IMR-90 (cell line): Measurements from ENCODE around the gene XCL1. TPM values are rescaled to one million over a fixed set of nuclear protein-coding genes. Genes with fewer than 3 reads are reported as not detected.
A peak's percentile ranks its signal among the peaks of the same experiment; 100 is the strongest.
"Not testable (repeated sequence)": the region's sequence is repeated elsewhere in the genome, so short reads cannot be mapped to it uniquely, and the experiment has no call there.

Source experiments
- ATAC-seq: fragments of 200-7000 bp; cut with Tn5 transposase; 2 replicates; pipeline ENCODE4 v1.9.1; 2020; ENCODE audit warnings: low read depth, mild to moderate bottlenecking, moderate library complexity
- BruUV-seq: library from RNA; stranded (reverse); fragments of 400-500 nt; replicated peaks from 2 replicates; lab custom pipeline; 2021; lab: Mats Ljungman, UMichigan
- CTCF ChIA-PET: fragments of 300-600 bp; formaldehyde crosslinking; extraction: SDS; loops from one replicate; lab custom pipeline; 2021; ENCODE audit warnings: antibody characterized with exemption; lab: Yijun Ruan, JAX
- POLR2A ChIA-PET: fragments of 300-600 bp; sonication (Branson Sonifier 250); formaldehyde crosslinking; loops from one replicate; lab custom pipeline; 2022; ENCODE audit warnings: antibody characterized with exemption; ENCODE audit not compliant: unreplicated experiment; lab: Charles Lee
- DNase-seq: peaks from one replicate; pipeline ENCODE4 v3.0.0; 2013
- H2AFZ ChIP-seq: replicated peaks from 2 replicates; pipeline ENCODE3; 2013; ENCODE audit warnings: low read length, mild to moderate bottlenecking; ENCODE audit not compliant: poor library complexity
- H2AK5ac ChIP-seq: 2 replicates; pipeline ENCODE4 v1.6.1; 2013; ENCODE audit warnings: low read depth, low read length, inconsistent platforms
- H2AK9ac ChIP-seq: replicated peaks from 2 replicates; pipeline ENCODE3; 2013; ENCODE audit warnings: mild to moderate bottlenecking, low read depth, low read length, moderate library complexity; ENCODE audit not compliant: poor library complexity
- H2BK120ac ChIP-seq: 2 replicates; pipeline ENCODE4 v1.6.1; 2013; ENCODE audit warnings: low read depth, low read length, inconsistent platforms
- H2BK15ac ChIP-seq: 3 replicates; pipeline ENCODE4 v1.6.1; 2013; ENCODE audit warnings: low read depth, low read length, inconsistent platforms
- H2BK20ac ChIP-seq: 2 replicates; pipeline ENCODE4 v1.6.1; 2013; ENCODE audit warnings: low read depth, mild to moderate bottlenecking, inconsistent platforms, low read length, moderate library complexity
- H2BK5ac ChIP-seq: 2 replicates; pipeline ENCODE4 v1.6.1; 2013; ENCODE audit warnings: mild to moderate bottlenecking, low read depth, low read length, inconsistent platforms; ENCODE audit not compliant: poor library complexity, severe bottlenecking
- H3K14ac ChIP-seq: replicated peaks from 2 replicates; pipeline ENCODE4 v1.6.1; 2013; ENCODE audit warnings: low read depth, low read length, inconsistent platforms
- H3K18ac ChIP-seq: 2 replicates; pipeline ENCODE4 v1.6.1; 2013; ENCODE audit warnings: low read depth, low read length, control low read depth
- H3K23ac ChIP-seq: 2 replicates; pipeline ENCODE4 v1.6.1; 2013; ENCODE audit warnings: low read depth, low read length, inconsistent platforms
- H3K27ac ChIP-seq: 2 replicates; pipeline ENCODE4 v1.5.1; 2013; ENCODE audit warnings: mild to moderate bottlenecking, control low read depth, low read length; ENCODE audit not compliant: insufficient read depth
- H3K27me3 ChIP-seq: 2 replicates; pipeline ENCODE4 v1.6.1; 2013; ENCODE audit warnings: low read length; ENCODE audit not compliant: control insufficient read depth, insufficient read depth
- H3K36me3 ChIP-seq: 2 replicates; pipeline ENCODE4 v1.6.1; 2013; ENCODE audit warnings: low read length, mixed read lengths; ENCODE audit not compliant: control insufficient read depth, insufficient read depth
- H3K4ac ChIP-seq: 2 replicates; pipeline ENCODE4 v1.6.1; 2013; ENCODE audit warnings: low read depth, low read length, inconsistent platforms
- H3K4me1 ChIP-seq: 2 replicates; pipeline ENCODE4 v1.6.1; 2013; ENCODE audit warnings: low read length, mixed read lengths; ENCODE audit not compliant: control insufficient read depth, insufficient read depth
- H3K4me2 ChIP-seq: 2 replicates; pipeline ENCODE4 v1.6.1; 2013; ENCODE audit warnings: low read depth, mild to moderate bottlenecking, control low read depth, low read length, moderate library complexity
- H3K4me3 ChIP-seq: 2 replicates; pipeline ENCODE4 v1.5.1; 2013; ENCODE audit warnings: low read depth, mild to moderate bottlenecking, control low read depth, low read length, moderate library complexity; ENCODE audit not compliant: insufficient read depth
- H3K56ac ChIP-seq: 2 replicates; pipeline ENCODE4 v1.6.1; 2013; ENCODE audit warnings: low read length, inconsistent platforms; ENCODE audit not compliant: insufficient read depth; ENCODE audit errors: extremely low read depth
- H3K79me1 ChIP-seq, 2 experiments: 2 replicates each; pipeline ENCODE4 v1.6.1; 2013; ENCODE audit warnings: low read length in 2 of 2, inconsistent platforms in 1 of 2, low read depth in 1 of 2
- H3K9ac ChIP-seq: 2 replicates; pipeline ENCODE4 v1.6.1; 2013; ENCODE audit warnings: low read depth, low read length, control low read depth
- H3K9me1 ChIP-seq: 2 replicates; pipeline ENCODE4 v1.6.1; 2013; ENCODE audit warnings: low read length, inconsistent platforms; ENCODE audit not compliant: insufficient read depth
- H3K9me3 ChIP-seq: 2 replicates; pipeline ENCODE4 v1.6.1; 2013; ENCODE audit warnings: low read length; ENCODE audit not compliant: control insufficient read depth, insufficient read depth
- H4K20me1 ChIP-seq: 2 replicates; pipeline ENCODE4 v1.6.1; 2013; ENCODE audit warnings: low read length, inconsistent platforms; ENCODE audit not compliant: insufficient read depth
- H4K5ac ChIP-seq: 2 replicates; pipeline ENCODE4 v1.6.1; 2013; ENCODE audit warnings: mild to moderate bottlenecking, low read depth, low read length, control low read depth
- H4K8ac ChIP-seq, 2 experiments: 2 replicates each; pipeline ENCODE4 v1.6.1; 2013; ENCODE audit warnings: low read depth in 2 of 2, low read length in 2 of 2, control low read depth in 1 of 2, inconsistent platforms in 1 of 2
- H4K91ac ChIP-seq: 2 replicates; pipeline ENCODE4 v1.6.1; 2013; ENCODE audit warnings: low read depth, low read length, inconsistent platforms; ENCODE audit not compliant: insufficient read depth
- CEBPB ChIP-seq: IDR thresholded peaks from 2 replicates; pipeline ENCODE4 v1.6.1; 2012; ENCODE audit warnings: low read depth, low read length, improper control_type of control experiment
- CTCF ChIP-seq: conservative IDR thresholded peaks from 2 replicates; pipeline ENCODE4 v1.5.1; 2012; ENCODE audit warnings: mild to moderate bottlenecking, low read depth, low read length, improper control_type of control experiment
- RAD21 ChIP-seq: IDR thresholded peaks from 2 replicates; pipeline ENCODE4 v1.6.1; 2012; ENCODE audit warnings: low read length, improper control_type of control experiment
- SMC3 ChIP-seq: fragments of 150-350 bp; IDR thresholded peaks from 2 replicates; pipeline ENCODE4 v1.6.1; 2016; ENCODE audit warnings: low read depth, mild to moderate bottlenecking, antibody characterized with exemption, low read length, moderate library complexity
- WGBS, 2 experiments: methylation state at CpG; one replicate each; pipeline versions ENCODE4 v1.1.5 to v1.1.7; 2013; ENCODE audit warnings: missing lambda C conversion rate in 2 of 2; ENCODE audit not compliant: insufficient read length in 1 of 2; ENCODE audit errors: extremely low coverage in 2 of 2; 5-methylcytosine and 5-hydroxymethylcytosine counted together
- dilution Hi-C: fragments of 300-500 bp; cut with HindIII; formaldehyde crosslinking; loops from one replicate; pipeline ENCODE4 v1.14.3; 2018; ENCODE audit warnings: low sequenced_read_pairs; ENCODE audit not compliant: unreplicated experiment
- in situ Hi-C: fragments of 300-500 bp; cut with MboI; formaldehyde crosslinking; loops from 3 replicates; pipeline ENCODE4 v1.14.3; 2019; ENCODE audit warnings: low sequenced_read_pairs, inconsistent platforms, mixed read lengths
- intact Hi-C: fragments of 100-400 bp; cut with micrococcal nuclease; formaldehyde crosslinking; loops from 2 replicates; pipeline ENCODE4 v1.10.0; 2022
- polyA plus RNA-seq, 3 experiments: library from polyadenylated mRNA; depleted of rRNA; stranded (reverse); fragments of >200 nt; gene quantifications; 2 replicates each; pipeline ENCODE4 v1.2.3, GENCODE V29; 2012; ENCODE audit warnings: low replicate concordance in 1 of 3
- total RNA-seq: library from RNA; depleted of rRNA; stranded (reverse); fragments of >200 nt; gene quantifications from 2 replicates; pipeline ENCODE4 v1.2.3, GENCODE V29; 2012

XCL1 gene
- total and polyA plus RNA-seq, 2 of the 4 experiments (the other 2 are of a cell fraction), result not detected

DNA sequence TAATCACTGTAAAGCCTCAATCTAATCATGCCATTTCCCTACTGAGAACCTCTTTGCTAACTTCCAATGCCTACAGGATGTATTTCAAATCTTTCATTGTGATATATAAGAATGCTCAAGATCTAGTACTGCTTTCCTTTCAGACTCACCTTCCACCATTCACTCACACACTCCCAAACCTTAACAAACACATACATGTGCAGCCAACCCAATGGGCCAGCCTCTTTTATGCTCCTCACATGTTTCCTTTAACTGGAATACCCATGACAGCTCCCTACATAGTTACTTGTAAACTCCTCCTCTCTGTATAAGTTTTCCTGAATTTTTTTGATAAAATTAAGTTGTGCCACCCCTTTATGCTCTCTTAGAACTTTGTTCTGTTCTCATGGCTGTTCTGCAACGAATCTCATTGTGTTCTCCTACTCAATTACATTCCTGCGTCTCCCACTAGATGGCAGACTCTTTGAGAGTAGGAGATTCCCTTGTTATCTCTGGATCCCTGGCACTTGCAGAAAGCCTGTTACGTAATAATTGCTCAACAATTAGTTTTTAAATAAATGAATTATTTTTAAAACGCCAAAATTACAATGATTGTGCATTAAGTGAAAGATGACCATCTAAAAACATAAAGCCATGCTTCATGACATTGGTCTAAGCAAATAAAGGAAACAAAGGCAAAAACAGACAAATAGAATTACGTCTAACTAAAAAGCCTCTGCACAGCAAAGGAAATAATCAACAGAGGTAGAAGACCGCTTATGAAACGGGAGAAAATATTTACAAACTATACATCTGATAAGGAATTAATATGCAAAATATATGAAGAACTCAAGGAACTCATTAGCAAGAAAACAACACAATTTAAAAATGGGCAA, 30.5 kb upstream of the XCL1 start:
- H4K8ac ChIP-seq, H2BK5ac ChIP-seq, H3K14ac ChIP-seq, H3K9me1 ChIP-seq, H3K27me3 ChIP-seq, H3K23ac ChIP-seq, H4K91ac ChIP-seq, H2AK9ac ChIP-seq, H3K9ac ChIP-seq, H2AK5ac ChIP-seq, H3K79me1 ChIP-seq, H3K4ac ChIP-seq, dilution Hi-C loops, H2BK20ac ChIP-seq, H3K4me2 ChIP-seq, H4K5ac ChIP-seq, H4K20me1 ChIP-seq, H2BK15ac ChIP-seq, H3K56ac ChIP-seq, H3K36me3 ChIP-seq, H3K9me3 ChIP-seq, POLR2A ChIA-PET, H3K27ac ChIP-seq, CTCF ChIA-PET, H2AFZ ChIP-seq, H3K4me3 ChIP-seq, H3K4me1 ChIP-seq, BruUV-seq, H3K18ac ChIP-seq, in situ Hi-C loops, H2BK120ac ChIP-seq: not testable (repeated sequence)
- DNase-seq (peak; percentile 56), ATAC-seq (peak; percentile 85)
- TF ChIP-seq SMC3 (peak; percentile 57), CEBPB (peak; percentile 92), CTCF (peak; percentile 57), RAD21 (peak; percentile 45)
- intact Hi-C loops, result loop anchor here (1.0 kb wide), 2 partner anchors 27 to 107 kb away; no protein-coding TSS in a partner anchor
- no CpG with 5 or more reads among the region's 7 CpGs for WGBS, 2 experiments

GRCh38 chr1:168546553-168546895, 29.9 kb upstream of the XCL1 start:
- in situ Hi-C loops, H4K20me1 ChIP-seq, H2BK15ac ChIP-seq, CTCF ChIA-PET, H3K79me1 ChIP-seq, H2BK20ac ChIP-seq, H4K91ac ChIP-seq, H2AK9ac ChIP-seq, H3K27ac ChIP-seq, dilution Hi-C loops, H3K4ac ChIP-seq, BruUV-seq, H3K14ac ChIP-seq, H3K18ac ChIP-seq, H3K4me1 ChIP-seq, H3K36me3 ChIP-seq, H2AFZ ChIP-seq, DNase-seq, H4K5ac ChIP-seq, H2BK120ac ChIP-seq, H4K8ac ChIP-seq, H2AK5ac ChIP-seq, H3K9me3 ChIP-seq, H3K4me3 ChIP-seq, H3K9me1 ChIP-seq, H3K27me3 ChIP-seq, ATAC-seq, H3K23ac ChIP-seq, H2BK5ac ChIP-seq, H3K56ac ChIP-seq, POLR2A ChIA-PET, H3K4me2 ChIP-seq, H3K9ac ChIP-seq: not testable (repeated sequence)
- 60% methylated on average over 1 of the region's 3 CpGs; no CpG with 5 or more reads in 1 of the 2 experiments for WGBS, 2 experiments
- intact Hi-C loops, result loop anchor here (1.0 kb wide), 2 partner anchors 27 to 107 kb away; no protein-coding TSS in a partner anchor
